Central memory CD4-positive, alpha-beta T cell (primary cell): ENCODE results near the gene HGF.
"Not testable (repeated sequence)": the region's sequence is repeated elsewhere in the genome, so short reads cannot be mapped to it uniquely, and the experiment has no call there.

Source experiments
- DNase-seq: peaks from one replicate; pipeline ENCODE4 v3.0.0; 2022

The HGF gene

DNA sequence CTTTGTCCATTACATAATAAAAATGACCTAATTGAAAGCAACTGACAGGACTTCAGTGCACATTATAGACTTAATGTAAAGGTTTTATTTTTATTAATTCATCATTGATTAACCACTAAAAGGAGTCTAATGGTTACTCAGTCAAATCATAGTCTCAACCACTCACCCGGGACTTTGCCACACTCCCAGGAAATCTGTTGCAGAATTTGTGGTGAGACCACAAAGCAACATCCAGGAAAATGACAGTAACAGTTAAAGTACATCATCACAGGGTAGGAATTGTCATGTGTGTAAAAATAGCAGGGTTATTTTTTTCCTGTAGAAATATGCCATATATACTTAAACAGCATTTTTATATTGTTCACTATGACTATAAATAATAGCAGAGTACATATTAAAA, 6.3 kb upstream of the HGF start:
- DNase-seq = no peak

GRCh38 chr7:81775560-81775959, 5.7 kb upstream of the HGF start:
- DNase-seq = no peak

DNA sequence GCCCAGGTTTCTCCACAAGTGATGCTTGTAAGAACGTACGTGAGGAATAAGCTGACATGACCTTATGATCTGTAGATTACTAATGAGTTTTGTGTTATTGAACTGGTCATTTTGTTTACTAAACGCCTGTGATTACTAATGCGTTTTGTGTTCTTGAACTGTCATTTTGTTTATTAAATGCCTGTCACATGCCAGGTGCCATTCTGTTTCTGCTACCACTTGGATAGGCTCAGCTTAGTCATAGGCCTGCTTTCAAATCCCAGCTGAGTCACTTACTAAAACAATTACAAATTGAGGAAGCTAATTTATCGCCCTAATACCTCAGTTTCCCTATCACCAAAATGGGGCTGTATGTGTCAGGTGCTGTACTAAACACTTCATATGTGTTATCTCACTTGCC, 4.7 kb upstream of the HGF start:
- no peak for DNase-seq

DNA sequence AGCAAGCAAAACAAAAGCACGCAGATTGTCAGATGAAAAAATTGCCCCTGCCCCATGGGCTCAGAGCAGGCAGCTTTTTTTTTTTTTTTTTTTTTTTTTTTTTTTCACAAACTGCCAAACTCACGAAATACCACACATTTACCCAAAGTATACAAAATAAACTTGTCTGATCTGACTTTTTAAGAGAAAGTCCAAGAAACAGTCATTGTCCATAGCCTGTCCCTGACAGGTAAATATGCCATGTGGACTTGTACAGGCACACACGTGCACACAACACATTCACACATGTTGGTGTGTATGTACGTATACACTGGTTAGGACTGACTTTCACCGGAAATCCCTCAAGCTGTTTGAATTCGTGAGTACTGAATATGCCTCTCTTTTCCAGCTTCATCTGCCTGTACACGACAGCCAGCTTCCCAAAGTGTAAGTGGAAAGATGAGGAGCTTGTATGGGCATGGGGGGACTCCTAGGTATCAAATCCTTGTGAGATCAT, 929 bp upstream of the HGF start:
- no peak for DNase-seq

DNA sequence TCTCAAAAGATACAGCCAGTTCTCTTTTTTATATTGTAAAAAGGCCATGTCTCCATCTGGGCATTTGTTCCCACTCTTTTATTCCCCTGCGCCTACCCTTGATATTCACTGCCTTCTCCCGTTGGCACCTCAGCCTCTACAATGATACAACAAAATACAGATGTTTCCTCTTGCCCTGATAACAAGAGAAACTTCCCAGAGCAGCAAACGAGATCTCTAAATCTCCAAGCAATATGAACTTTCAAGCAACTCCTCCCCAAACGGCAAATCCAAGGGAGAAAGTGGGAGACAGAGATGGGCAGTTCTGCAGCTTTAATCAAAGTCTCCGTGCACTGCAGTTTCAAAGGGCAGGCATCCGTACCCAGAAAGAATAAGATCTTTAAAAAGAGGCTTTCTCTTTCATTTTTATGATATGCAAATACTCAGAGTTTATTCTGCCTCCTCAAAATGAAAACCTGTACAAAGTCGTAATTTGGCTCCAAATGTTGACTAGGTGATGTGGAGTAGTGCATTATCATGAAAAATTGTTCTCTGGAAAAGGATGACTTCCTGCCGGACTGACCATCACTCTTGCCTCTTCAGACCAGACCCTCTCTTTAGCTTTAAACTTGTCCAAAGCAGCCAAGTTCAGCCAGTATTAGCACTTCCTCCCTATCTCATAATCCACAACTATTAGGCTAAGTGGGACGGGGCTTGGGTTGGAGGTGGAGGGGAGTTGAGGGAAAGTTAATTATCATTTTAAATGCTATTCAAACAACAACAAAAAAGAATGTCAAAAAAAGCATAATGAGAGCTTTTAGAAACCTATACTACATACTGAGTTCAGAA, 682 bp downstream of the HGF start:
- no peak for DNase-seq

- no peak for DNase-seq
These were observed 1.9 kb downstream of the HGF start for GRCh38 chr7:81767926-81768325.

- DNase-seq = no peak
These were observed 8.0 kb downstream of the HGF start for GRCh38 chr7:81761821-81762220.

GRCh38 chr7:81761031-81761430, 8.8 kb downstream of the HGF start:
- DNase-seq = no peak

DNA sequence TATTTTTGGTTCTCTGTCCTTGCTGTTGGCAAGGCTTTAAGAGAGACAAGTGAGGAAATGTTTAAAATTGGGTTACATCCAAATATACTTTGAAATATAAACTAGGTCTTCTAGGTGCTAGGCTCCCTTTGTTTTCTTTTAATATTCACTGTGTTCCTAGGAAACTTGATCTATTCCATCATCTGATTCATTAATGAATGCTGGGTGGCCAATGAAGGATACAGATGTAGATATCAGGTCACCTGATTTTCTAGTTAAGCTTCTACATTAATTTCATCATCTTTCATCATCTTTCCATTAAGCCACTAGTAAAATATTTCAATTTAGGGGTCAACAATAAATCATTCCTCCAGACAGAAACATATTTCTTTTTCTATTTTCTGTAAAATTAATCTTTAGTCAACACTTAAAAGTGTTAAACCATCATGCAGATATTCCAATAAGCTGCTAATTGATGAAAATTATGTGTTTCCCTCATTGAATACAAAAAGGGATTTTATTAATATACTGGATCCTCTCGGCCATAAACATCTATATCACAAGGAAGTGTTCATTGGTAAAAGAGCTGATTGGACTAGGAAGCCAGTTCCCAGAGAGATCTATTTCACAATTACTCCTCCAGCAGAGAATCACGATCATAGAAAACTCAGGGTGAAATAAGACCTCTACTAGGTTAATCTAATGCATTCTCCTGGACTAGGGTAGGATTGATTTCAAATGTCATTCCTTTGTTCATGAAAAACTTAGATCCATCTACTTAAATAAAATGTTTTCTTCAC, 14.7 kb downstream of the HGF start:
- no peak for DNase-seq

GRCh38 chr7:81753392-81753791, 16.5 kb downstream of the HGF start:
- no peak for DNase-seq

- DNase-seq = no peak
These were observed 17.5 kb downstream of the HGF start for GRCh38 chr7:81752318-81752714.

- DNase-seq = no peak
These were observed 18.1 kb downstream of the HGF start for GRCh38 chr7:81751619-81752317.

- DNase-seq = no peak
These were observed 24.2 kb downstream of the HGF start for GRCh38 chr7:81745637-81746036.

DNA sequence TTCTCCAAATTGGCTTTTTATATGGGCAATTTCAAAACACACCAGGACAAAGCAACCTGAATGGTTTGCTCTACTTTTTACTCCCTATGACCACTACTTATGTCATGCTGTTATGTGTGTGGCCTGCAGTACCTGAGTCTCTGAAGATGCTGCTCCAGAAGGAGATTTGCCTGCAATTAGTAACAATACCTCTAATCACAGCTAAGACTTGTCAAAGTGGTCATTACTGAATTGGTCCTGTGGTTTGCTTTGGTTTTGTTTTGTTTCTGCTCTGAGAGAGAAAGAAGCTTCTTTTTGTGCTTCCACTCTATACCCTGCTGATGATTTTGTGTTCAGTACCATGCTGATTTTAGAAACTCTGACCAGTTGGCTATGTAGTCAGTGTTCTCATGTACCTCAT, 25.5 kb downstream of the HGF start:
- no peak for DNase-seq

DNA sequence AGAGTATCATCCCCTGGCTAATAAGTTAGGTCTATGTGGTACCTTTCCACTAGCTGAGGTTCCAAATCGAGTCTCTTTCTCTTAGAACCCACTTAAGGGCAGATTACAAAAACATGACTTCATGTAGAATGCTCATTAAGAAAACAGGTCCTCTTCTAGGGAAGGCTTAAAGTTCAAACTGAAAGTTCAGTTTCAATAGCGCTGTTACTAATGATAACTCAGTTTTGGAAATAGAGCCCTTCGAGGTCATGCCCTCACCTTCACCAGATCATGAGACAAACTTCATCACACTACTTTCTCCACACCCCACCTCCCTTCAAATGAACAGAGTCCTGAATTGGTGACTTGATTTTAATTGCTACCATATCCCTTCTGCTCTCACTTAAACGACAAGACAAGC, 26.2 kb downstream of the HGF start:
- no peak for DNase-seq

GRCh38 chr7:81743201-81743600, 26.6 kb downstream of the HGF start:
- no peak for DNase-seq

DNA sequence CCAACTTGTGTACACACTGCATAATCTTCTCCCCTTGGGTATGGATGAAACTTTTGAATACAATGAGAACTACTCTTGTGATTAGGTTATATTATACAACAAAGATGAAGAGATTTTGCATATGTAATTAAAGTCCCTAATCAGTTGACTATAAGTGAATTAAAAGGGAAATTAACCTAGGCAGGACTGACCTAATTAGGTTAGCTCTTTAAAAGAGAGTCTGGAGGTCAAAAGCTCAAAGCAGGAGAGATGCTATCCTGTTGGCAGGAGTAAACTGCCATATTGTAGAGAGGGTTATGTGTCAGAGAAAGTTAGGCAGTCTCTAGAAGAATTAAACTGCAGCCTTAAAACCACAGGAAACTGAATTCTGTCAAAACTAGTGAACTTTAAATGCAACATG, 29.4 kb downstream of the HGF start:
- no peak for DNase-seq

GRCh38 chr7:81736091-81736490, 33.8 kb downstream of the HGF start:
- DNase-seq = no peak

GRCh38 chr7:81725812-81726127, 44.1 kb downstream of the HGF start:
- DNase-seq = no peak

GRCh38 chr7:81725003-81725811, 44.6 kb downstream of the HGF start:
- DNase-seq = no peak

- not testable (repeated sequence) for DNase-seq
These were observed 47.6 kb downstream of the HGF start for GRCh38 chr7:81722250-81722649.

DNA sequence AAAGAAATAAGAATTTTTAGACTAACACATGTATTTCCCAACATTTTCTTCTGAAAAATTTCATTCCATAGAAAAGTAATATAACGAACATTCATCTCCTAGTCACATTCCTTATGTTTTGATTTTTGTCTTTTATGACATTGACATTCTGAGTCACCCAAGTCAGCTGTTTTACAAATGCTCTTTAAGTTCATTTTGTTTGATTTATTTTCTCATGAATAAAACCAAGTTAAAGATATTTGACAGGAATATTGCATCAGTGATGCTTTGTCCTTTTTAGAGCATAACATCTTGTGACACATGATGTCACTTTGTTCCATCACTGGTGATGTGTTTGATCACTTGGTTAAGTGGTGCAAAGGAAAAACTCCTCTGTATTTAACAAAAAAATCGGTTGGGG, 48.4 kb downstream of the HGF start:
- no peak for DNase-seq

DNA sequence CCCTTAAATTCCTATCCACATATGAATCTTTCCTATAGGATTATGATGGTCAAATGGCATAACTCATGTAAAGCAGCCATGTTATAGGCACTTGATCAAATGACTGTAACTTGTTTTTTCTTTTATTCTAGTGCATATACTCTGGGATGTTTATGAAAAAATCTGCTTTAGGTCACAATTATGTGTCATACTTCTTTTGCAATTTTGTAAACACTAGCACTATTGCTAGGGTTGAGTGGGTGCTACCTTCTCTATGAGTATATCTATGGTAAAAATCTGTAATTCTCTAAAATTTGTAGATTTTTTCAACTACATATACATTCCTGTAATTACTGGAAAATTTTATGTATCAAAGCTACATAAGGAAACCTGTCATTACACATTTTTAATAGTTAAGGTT, 50.0 kb downstream of the HGF start:
- DNase-seq = no peak
